Transverse colon (tissue), 4 donors: ENCODE data around the gene GATC. TPM values are rescaled to one million over a fixed set of nuclear protein-coding genes. Genes with fewer than 3 reads are reported as not detected.
"Not testable (repeated sequence)": the region's sequence is repeated elsewhere in the genome, so short reads cannot be mapped to it uniquely, and the experiment has no call there.

Experiments used
- DNase-seq: peaks from one replicate; pipeline ENCODE4 v3.0.0-alpha.2; 2019
- H3K27ac ChIP-seq, 4 donors: fragments of 200-600 bp; sonication (generic); 2 replicates each; pipeline ENCODE4 v1.5.1; 2016 to 2018; ENCODE audit warnings: inconsistent platforms in 4 of 4
- H3K27me3 ChIP-seq: fragments of 200-600 bp; sonication (generic); 2 replicates; pipeline ENCODE4 v1.5.1; 2017; ENCODE audit warnings: inconsistent platforms
- H3K36me3 ChIP-seq, 4 donors: fragments of 200-600 bp; sonication (generic); 2 replicates each; pipeline ENCODE4 v1.5.1; 2017 to 2019; ENCODE audit warnings: inconsistent platforms in 4 of 4
- H3K4me1 ChIP-seq, 4 donors: fragments of 200-600 bp; sonication (generic); 2 replicates each; pipeline ENCODE4 v1.5.1; 2017 to 2020; ENCODE audit warnings: inconsistent platforms in 4 of 4
- H3K4me3 ChIP-seq, 4 donors: fragments of 200-600 bp; sonication (generic); 1 replicate in 1 of 4; 2 replicates in 3 of 4; pipeline versions ENCODE4 v1.5.1 to v1.6.1; 2017 to 2019; ENCODE audit warnings: inconsistent platforms in 4 of 4
- H3K9me3 ChIP-seq, 2 donors: fragments of 200-600 bp; sonication (generic); 2 replicates each; pipeline ENCODE4 v1.5.1; 2017 to 2019; ENCODE audit warnings: inconsistent platforms in 2 of 2
- EP300 ChIP-seq: sonication (generic); formaldehyde crosslinking; IDR thresholded peaks from one replicate; pipeline ENCODE4 v1.6.1; 2017; ENCODE audit warnings: antibody characterized with exemption, low read depth
- POLR2A ChIP-seq: fragments of 450-650 bp; IDR thresholded peaks from one replicate; pipeline ENCODE4 v1.6.1; 2016; ENCODE audit warnings: antibody characterized with exemption, mild to moderate bottlenecking, moderate library complexity
- POLR2AphosphoS5 ChIP-seq, 3 donors: sonication (generic); formaldehyde crosslinking; IDR thresholded peaks; one replicate each; pipeline ENCODE4 v1.6.1; 2016; ENCODE audit warnings: antibody characterized with exemption in 3 of 3
- WGBS, 2 donors: methylation state at CpG; one replicate each; pipeline ENCODE4 v1.1.5; 2018; ENCODE audit warnings: low coverage in 1 of 2; 5-methylcytosine and 5-hydroxymethylcytosine counted together
- in situ Hi-C, 4 donors: fragments of 200-750 bp; cut with MboI; loops; one replicate each; pipeline versions ENCODE4 v1.15.0 to v1.15.1; 2017; ENCODE audit warnings: low sequenced_read_pairs in 3 of 4, low pct_ligation_motif_present in 1 of 4, low pct_unique_long_range_greater_than_20kb in 1 of 4
- intact Hi-C: fragments of 100-400 bp; cut with DNase I; formaldehyde crosslinking; loops from one replicate; pipeline ENCODE4 v1.15.1; 2023; ENCODE audit warnings: low total_unique reads
- total RNA-seq, 4 donors: library from RNA; depleted of rRNA; stranded (reverse); fragments of >200 nt; gene quantifications; one replicate each; pipeline ENCODE4 v1.1.0, GENCODE V29; 2016
- TF ChIP-seq, protein P1 (sequence below), 5 experiments: fragments of 200-600 bp in 3 of 5; fragments of 450-650 bp in 2 of 5; sonication (generic) in 3 of 5; IDR thresholded peaks; 1 replicate in 2 of 5; 2 replicates in 3 of 5; pipeline ENCODE4 v1.5.1; 2016 to 2017; ENCODE audit warnings: antibody characterized with exemption in 5 of 5, inconsistent platforms in 3 of 5, mild to moderate bottlenecking in 2 of 5, moderate library complexity in 1 of 5

Gene GATC
- total RNA-seq, 4 donors from 2014 or later, result 15.5 to 21.6 (median 19.2) TPM

DNA sequence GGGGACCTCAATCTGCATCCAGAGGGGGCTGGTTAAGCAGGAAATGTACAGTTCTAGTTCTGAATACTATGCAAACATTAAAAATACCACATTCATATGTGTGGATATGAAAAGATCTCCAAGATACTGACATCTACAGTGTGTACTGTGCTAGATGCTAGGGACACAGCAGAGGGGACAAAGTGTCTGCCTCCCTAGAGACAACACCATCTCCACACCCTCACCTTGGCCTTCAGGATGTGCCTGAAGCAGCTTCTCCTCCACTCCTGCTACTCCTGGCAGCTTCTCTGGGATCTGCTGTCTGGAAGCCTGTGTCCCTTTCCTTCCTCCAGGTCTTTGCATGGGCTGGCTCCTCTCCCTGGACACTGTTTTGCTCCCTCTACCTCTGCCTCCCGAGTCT is 34.0 kb downstream of the GATC start:
- 87% methylated on average over 1 of the region's 1 CpG; no CpG with 5 or more reads in 1 of the 2 donors for WGBS, 2 donors
- Histone ChIP-seq H3K4me1 (peaks cover 0 to 5% (median 2%) of the 10 kb centered on the region in 4 donors), H3K4me3 (no peak overlapping the region), H3K9me3 (no peaks in the 10 kb centered on the region), H3K27ac (no peak overlapping the region), H3K36me3 (no peaks in the 10 kb centered on the region), H3K27me3 (no peaks in the 10 kb centered on the region)
- intact Hi-C loops, result no loop called here
- no peak for DNase-seq
- in situ Hi-C loops, result no loop called here
- TF ChIP-seq POLR2A, result no peak
- TF ChIP-seq EP300, result no peak
- no peak for TF ChIP-seq POLR2AphosphoS5 (IDR thresholded peaks at IDR 0.05)
- TF ChIP-seq, protein P1, sequence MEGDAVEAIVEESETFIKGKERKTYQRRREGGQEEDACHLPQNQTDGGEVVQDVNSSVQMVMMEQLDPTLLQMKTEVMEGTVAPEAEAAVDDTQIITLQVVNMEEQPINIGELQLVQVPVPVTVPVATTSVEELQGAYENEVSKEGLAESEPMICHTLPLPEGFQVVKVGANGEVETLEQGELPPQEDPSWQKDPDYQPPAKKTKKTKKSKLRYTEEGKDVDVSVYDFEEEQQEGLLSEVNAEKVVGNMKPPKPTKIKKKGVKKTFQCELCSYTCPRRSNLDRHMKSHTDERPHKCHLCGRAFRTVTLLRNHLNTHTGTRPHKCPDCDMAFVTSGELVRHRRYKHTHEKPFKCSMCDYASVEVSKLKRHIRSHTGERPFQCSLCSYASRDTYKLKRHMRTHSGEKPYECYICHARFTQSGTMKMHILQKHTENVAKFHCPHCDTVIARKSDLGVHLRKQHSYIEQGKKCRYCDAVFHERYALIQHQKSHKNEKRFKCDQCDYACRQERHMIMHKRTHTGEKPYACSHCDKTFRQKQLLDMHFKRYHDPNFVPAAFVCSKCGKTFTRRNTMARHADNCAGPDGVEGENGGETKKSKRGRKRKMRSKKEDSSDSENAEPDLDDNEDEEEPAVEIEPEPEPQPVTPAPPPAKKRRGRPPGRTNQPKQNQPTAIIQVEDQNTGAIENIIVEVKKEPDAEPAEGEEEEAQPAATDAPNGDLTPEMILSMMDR (IDR thresholded peaks at IDR 0.05), result no peak

DNA sequence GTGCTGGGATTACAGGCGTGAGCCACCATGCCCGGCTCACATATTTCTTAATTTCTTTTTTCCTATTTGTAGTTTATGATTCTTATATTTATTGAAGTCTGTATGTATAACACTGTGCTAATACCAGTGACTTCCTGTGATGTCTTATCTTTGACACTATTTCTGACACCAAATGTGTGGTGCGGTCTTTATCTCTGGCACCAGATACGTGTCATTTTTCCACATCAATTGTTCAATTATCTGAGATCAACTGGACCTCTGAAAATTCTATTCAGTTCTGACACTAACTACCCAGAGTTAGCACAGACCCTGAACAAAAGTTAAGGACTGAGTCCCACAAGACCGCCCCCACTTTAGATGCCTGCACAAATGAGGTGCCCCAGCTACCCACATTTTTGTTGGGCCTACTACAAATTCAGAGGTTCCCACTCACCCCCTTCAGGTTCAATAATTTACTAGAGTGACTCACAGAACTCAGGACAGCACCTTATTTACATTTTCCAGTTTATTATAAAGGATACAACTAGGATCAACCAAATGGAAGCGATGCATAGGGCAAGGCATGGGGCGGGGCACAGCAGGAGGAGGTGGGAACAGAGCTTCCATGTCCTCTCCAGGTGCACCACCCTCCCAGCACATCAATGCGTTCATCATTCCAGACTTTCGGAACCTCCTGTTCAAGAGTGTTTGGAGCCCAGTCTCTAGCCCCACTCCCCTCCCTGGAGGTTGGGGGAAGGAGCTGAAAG is 35.0 kb downstream of the GATC start:
- no peaks in the 10 kb centered on the region for H3K9me3 ChIP-seq
- H3K4me3 ChIP-seq, result no peak overlapping the region
- 94% methylated on average over 8 to 9 of the region's 9 CpGs for WGBS, 2 donors
- TF ChIP-seq POLR2AphosphoS5 (IDR thresholded peaks at IDR 0.05) (no peak), EP300 (no peak), POLR2A (no peak)
- TF ChIP-seq, protein P1 (IDR thresholded peaks at IDR 0.05), result no peak
- H3K27ac ChIP-seq, result no peak overlapping the region
- DNase-seq, result no peak
- in situ Hi-C loops, result no loop called here
- peaks cover 0 to 5% (median 2%) of the 10 kb centered on the region in 4 donors for H3K4me1 ChIP-seq
- H3K27me3 ChIP-seq, result no peaks in the 10 kb centered on the region
- H3K36me3 ChIP-seq, result no peaks in the 10 kb centered on the region
- intact Hi-C loops, result no loop called here

DNA sequence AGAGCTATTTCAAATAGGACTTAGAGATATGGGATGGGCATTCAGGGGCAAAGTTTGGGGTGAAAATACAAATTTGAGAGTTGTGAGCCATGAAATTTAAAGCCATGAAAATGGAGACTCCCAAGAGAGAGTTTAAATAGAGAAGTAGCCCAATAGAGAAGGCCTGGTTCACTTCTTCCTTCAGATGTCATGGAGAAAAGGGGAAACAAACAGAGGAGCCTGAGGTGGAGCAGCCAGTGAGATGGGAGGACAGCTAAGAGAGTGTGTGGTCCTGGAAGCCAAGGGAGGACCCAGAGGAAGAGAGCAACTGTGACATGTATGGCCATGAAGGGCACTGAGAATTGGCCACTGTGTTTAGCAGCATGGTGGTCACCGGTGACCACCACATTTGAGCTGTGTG is 37.4 kb downstream of the GATC start:
- no peak overlapping the region for H3K27ac ChIP-seq
- TF ChIP-seq POLR2A (no peak), POLR2AphosphoS5 (IDR thresholded peaks at IDR 0.05) (no peak), EP300 (no peak)
- TF ChIP-seq, protein P1 (IDR thresholded peaks at IDR 0.05), result no peak
- DNase-seq, result no peak
- intact Hi-C loops (no loop called here), in situ Hi-C loops (no loop called here)
- no peaks in the 10 kb centered on the region for H3K9me3 ChIP-seq
- H3K4me3 ChIP-seq, result no peak overlapping the region
- H3K4me1 ChIP-seq, result peaks cover 0 to 5% (median 2%) of the 10 kb centered on the region in 4 donors
- 83 to 96% methylated on average over 1 of the region's 1 CpG for WGBS, 2 donors
- no peaks in the 10 kb centered on the region for H3K36me3 ChIP-seq
- H3K27me3 ChIP-seq, result no peaks in the 10 kb centered on the region

DNA sequence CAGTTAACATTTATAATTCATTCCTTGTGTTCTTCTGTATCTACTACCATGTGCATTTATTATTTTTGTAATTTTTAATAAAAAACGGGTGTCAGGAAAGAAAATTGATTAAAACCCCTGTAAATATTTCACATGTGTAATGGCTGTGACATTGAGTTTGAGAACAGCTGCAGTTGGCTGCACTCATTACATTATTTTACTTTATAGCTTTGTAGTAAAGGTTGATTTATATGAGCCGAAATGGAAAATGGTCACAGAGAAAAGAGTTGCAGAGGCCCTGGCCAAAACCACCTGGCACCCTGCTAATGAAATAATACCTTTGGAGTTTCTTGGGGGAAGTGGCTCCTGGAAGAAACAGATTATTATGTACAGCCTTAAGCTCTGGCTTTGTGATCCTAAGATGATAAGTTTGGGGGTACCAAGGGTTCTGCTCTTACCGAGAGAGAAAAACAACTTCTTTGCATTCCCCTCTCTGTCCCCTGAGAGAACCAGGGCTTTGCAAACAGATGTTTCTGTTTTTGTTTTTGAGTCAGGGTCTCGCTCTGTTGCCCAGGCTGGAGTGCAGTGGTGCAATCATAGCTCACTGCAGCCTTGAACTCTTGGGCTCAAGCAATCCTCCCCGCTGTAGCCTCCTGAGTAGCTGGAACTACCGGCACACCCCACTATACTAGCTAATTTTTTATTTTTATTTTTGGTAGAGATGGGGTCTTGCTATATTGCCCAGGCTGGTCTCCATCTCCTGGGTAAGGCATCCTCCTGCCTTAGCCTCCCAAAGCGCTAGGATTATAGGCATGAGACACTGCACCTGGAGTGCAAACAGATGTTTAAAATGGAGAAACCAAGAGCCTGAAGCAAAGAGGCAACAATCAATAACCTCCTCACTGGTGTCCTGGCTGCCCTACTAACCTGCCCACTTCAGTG is 40.0 kb downstream of the GATC start:
- in situ Hi-C loops, result no loop called here
- Histone ChIP-seq H3K36me3 (no peaks in the 10 kb centered on the region), H3K27me3 (no peaks in the 10 kb centered on the region), H3K4me1 (no peaks in the 10 kb centered on the region), H3K9me3 (no peaks in the 10 kb centered on the region), H3K4me3 (no peak overlapping the region), H3K27ac (no peak overlapping the region)
- no peak for DNase-seq
- TF ChIP-seq POLR2A (no peak), EP300 (no peak), POLR2AphosphoS5 (IDR thresholded peaks at IDR 0.05) (no peak)
- TF ChIP-seq, protein P1 (IDR thresholded peaks at IDR 0.05), result no peak
- intact Hi-C loops, result no loop called here
- WGBS, 2 donors, result 76 to 83% methylated on average over 4 to 7 of the region's 7 CpGs

DNA sequence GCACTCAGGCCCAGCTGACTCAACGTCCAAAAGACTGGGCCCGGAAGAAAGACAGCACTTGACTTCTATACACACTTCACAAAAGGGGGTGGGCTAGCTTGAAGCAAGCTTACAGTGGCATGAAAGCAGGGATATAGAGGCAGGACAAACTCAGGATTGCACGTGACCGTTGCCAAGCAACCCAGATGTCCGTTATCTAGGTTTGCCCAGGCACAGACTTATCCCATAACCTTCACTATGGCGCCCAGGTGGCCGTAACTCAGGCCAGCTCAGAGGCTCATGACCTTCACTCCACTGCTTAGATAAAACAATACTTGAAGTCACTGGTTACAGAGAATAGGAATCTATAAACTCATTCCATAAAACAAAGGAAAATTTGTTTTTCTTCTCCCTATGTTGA is 41.3 kb downstream of the GATC start:
- H3K27me3 ChIP-seq, H3K36me3 ChIP-seq, DNase-seq, H3K9me3 ChIP-seq, intact Hi-C loops, in situ Hi-C loops, H3K27ac ChIP-seq, H3K4me3 ChIP-seq, H3K4me1 ChIP-seq: not testable (repeated sequence)
- WGBS, 2 donors, result 94% methylated on average over 7 of the region's 7 CpGs; no CpG with 5 or more reads in 1 of the 2 donors
